Erythroblast (primary cell): ENCODE results near the gene LIM2.

Source experiments
- GATA1 ChIP-seq: IDR thresholded peaks from 2 replicates; pipeline ENCODE4 v1.6.1; 2011; ENCODE audit warnings: low read depth, mild to moderate bottlenecking, control low read depth, low read length, moderate library complexity
- POLR2A ChIP-seq: IDR thresholded peaks from 2 replicates; pipeline ENCODE4 v1.6.1; 2011; ENCODE audit warnings: mild to moderate bottlenecking, low read length

GRCh38 chr19:51372021-51372648 lies 15.6 kb downstream of the LIM2 start:
- TF ChIP-seq POLR2A (no peak), GATA1 (no peak)
